MG63 (cell line): ENCODE data around the gene APBA2. TPM values are rescaled to one million over a fixed set of nuclear protein-coding genes. Genes with fewer than 3 reads are reported as not detected.
A peak's percentile ranks its signal among the peaks of the same experiment; 100 is the strongest.
"Not testable (repeated sequence)": the region's sequence is repeated elsewhere in the genome, so short reads cannot be mapped to it uniquely, and the experiment has no call there.

Source experiments
- DNase-seq: peaks from one replicate; pipeline ENCODE4 v3.0.0-alpha.2; 2020
- H3K27me3 ChIP-seq: fragments of 250-450 bp; sonication (Bioruptor Pico); 2 replicates; pipeline ENCODE4 v1.5.1; 2020; ENCODE audit warnings: mild to moderate bottlenecking, moderate library complexity
- H3K36me3 ChIP-seq: fragments of 250-450 bp; sonication (Bioruptor Pico); 2 replicates; pipeline ENCODE4 v1.5.1; 2020; ENCODE audit warnings: mild to moderate bottlenecking, moderate library complexity
- H3K4me3 ChIP-seq: fragments of 250-450 bp; sonication (Bioruptor Pico); 2 replicates; pipeline ENCODE4 v1.5.1; 2020; ENCODE audit warnings: mild to moderate bottlenecking, moderate library complexity
- H3K9me3 ChIP-seq: fragments of 250-450 bp; sonication (Bioruptor Pico); 2 replicates; pipeline ENCODE4 v1.5.1; 2020; ENCODE audit warnings: mild to moderate bottlenecking, moderate library complexity
- total RNA-seq: library from RNA; depleted of rRNA; stranded (reverse); fragments of >200 nt; shearing (Covaris generic); gene quantifications from 2 replicates; pipeline ENCODE4 v1.2.3, GENCODE V29; 2014; ENCODE audit warnings: low replicate concordance

The APBA2 gene
- total RNA-seq, 1 experiment from 2014 or later = 28.0 TPM

DNA sequence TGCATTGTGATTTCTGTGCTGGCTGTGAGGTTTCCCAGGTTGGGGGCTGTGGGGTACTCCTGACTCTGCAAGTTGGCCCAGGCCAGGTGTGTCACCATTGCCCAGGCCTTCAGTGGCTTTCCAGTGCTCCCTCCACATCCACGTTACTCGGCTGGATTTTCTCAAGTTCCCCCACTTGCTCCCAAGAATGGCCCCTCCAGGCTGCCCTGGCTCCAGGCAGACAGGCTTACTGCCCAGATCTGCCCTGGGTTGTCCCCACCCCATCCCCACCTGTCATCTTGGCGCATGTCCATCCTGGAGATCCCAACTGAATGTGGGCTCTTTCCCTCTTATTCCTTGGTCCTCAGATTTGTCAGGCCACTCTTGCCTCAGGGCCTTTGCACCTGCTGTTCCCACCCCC lies 3.6 kb downstream of the APBA2 start:
- Histone ChIP-seq H3K36me3 (no peaks in the 10 kb centered on the region), H3K9me3 (no peaks in the 10 kb centered on the region), H3K27me3 (no peaks in the 10 kb centered on the region), H3K4me3 (no peak overlapping the region)
- DNase-seq = no peak

GRCh38 chr15:28889871-28890270 lies 4.1 kb downstream of the APBA2 start:
- H3K36me3 ChIP-seq, H3K4me3 ChIP-seq, DNase-seq, H3K27me3 ChIP-seq, H3K9me3 ChIP-seq: not testable (repeated sequence)

- not testable (repeated sequence) for H3K4me3 ChIP-seq, H3K9me3 ChIP-seq, H3K27me3 ChIP-seq, DNase-seq, H3K36me3 ChIP-seq
Observed at GRCh38 chr15:28890291-28890690, 4.5 kb downstream of the APBA2 start.

DNA sequence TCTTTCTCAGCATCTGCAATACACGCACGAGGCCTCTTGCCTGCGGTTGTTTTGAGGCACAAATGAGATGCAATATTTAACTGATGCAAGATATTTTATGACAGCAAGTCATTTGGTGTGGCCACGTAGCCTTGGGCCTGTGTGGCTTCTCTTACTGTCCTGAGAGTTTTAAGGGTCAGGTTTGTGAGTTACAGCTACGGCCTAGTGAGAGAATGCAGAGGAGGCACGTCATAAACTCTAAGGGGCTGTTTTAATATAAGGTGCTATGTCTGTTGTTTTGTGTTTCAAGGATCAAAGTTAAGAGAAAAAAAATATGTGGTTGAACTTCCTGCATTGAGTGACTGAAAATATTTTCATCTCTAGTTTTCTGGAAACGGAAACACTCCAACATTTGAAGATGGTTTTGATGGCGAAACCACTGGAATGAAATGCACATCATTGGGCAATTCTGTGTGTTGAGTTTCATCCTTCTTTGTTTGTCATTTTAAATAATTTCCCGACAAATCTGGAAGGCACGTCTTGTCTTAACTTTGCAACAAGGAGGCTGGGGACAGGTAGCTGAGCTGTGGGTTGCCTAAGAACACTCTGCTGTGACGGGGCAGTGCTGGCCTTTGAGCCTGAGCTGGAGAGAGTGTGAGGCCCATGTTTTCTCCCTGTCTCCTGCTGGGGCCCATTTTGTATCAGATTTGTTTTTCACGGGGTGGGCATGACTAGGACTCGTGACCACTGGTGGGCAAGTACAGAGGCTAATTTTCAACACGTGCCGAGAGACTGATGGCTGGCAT lies 5.1 kb downstream of the APBA2 start:
- Histone ChIP-seq H3K36me3 (no peaks in the 10 kb centered on the region), H3K27me3 (no peaks in the 10 kb centered on the region), H3K4me3 (no peak overlapping the region), H3K9me3 (no peaks in the 10 kb centered on the region)
- no peak for DNase-seq

- H3K9me3 ChIP-seq = no peaks in the 10 kb centered on the region
- no peaks in the 10 kb centered on the region for H3K27me3 ChIP-seq
- H3K36me3 ChIP-seq = peaks cover 2% of the 10 kb centered on the region; the same call in 1 of the 2 replicates
- DNase-seq = no peak
- H3K4me3 ChIP-seq = no peak overlapping the region
Observed at GRCh38 chr15:28891588-28891987, 5.8 kb downstream of the APBA2 start.

DNA sequence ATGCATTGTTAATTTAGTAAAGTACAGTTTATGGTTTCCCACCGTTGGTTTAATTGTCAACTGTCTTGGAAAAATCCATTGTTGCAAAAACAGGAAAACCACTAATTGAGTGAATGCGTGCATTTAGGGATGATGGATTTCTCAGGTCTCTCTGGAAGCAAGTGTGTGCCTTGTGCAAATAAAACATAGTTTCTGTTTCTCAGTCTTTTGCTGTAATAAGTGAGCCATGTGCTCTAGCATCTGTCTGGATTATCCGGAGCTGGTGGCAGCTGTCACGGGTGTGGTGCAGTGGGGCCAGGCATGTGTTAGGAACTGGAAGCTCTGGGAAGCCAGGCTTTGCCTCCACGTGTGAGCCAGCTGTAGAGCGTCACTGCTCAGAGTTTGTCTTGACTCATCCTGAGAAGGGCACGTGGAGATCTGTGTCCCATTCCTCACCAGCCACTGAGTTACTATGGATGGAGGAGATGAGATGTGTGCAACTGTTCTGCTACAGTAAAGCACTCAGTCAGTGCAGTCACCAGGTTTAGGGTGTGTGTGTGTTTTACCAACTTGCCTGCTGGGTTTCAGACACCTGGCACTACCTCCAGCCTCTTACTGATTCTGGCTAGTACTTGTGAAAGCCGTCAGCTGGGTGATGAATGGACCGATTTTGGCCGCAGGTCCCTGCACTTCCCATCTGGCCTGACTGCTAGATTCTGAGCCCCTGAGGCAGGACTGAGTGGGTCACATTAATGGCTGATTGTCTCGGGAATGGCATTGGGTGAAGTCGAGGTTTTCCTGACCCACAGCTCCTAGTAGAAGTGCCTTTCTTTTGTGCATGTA lies 7.2 kb downstream of the APBA2 start:
- Histone ChIP-seq H3K4me3 (no peak overlapping the region), H3K9me3 (no peaks in the 10 kb centered on the region), H3K27me3 (no peaks in the 10 kb centered on the region), H3K36me3 (peaks cover 2% of the 10 kb centered on the region; the same call in 1 of the 2 replicates)
- DNase-seq = no peak

DNA sequence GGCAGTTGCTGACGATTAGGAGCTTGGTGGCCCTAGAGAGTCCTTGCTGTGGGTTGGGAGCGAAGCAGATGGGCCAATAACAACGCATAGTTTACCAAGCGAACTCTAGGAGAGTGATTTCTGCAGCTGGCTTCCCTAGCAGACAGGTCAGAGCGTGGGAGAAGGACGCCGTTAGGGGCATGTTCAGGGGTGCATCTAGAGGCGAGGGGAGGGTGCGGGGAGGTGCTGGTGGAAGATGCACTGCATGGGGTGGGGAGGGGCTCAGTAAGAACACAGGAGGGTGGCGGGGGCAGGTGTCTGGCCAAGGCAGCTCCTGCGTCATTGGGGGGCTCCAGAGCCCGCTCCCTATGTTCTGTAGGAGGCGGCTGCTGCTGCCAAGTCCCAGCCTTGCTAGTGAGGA lies 8.9 kb downstream of the APBA2 start:
- no peak overlapping the region for H3K4me3 ChIP-seq
- DNase-seq = no peak
- H3K9me3 ChIP-seq = no peaks in the 10 kb centered on the region
- no peaks in the 10 kb centered on the region for H3K27me3 ChIP-seq
- peaks cover 2% of the 10 kb centered on the region; the same call in 1 of the 2 replicates for H3K36me3 ChIP-seq

DNA sequence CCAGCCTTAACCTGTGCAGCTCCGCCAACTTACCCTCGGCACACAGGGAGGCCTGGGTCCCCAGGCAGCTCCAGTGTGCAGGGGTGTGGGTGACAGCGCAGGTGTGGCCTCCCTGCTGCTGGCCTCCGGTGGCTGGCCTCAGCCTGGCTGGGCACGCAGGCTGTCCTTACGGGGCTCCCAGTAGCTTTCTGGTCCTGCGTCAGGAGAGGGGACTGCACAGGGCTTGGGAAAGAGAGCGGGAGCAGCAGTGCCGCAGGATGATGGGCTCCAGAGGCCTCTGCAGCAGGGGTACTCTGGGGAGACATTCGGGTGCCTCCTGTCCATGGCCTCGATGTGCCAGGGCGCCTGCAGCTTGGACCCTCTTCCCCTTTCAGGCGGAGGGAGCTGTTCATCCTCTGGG lies 9.4 kb downstream of the APBA2 start:
- DNase-seq = no peak
- Histone ChIP-seq H3K9me3 (no peaks in the 10 kb centered on the region), H3K4me3 (no peak overlapping the region), H3K27me3 (no peaks in the 10 kb centered on the region), H3K36me3 (peaks cover 2% of the 10 kb centered on the region; the same call in 1 of the 2 replicates)

DNA sequence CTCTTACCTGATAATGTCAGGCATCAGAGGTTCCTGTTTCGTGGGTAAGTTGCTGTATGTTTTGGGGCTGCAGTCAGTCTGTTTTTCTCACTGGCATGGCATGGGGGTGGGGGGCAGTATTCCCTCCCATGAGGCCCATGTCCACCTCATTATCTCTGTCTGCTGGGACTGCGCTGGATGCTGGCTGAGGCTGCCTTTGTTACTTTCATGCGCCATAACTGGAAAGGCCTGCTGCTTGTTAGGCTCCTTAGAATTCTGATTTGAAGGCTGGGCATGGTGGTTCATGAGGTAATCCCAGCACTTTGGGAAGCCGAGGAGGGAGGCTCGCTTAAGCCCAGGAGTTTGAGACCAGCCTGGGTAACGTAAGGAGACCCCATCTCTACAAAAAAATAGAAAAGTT lies 9.8 kb downstream of the APBA2 start:
- Histone ChIP-seq H3K36me3 (peaks cover 2% of the 10 kb centered on the region; the same call in 1 of the 2 replicates), H3K27me3 (no peaks in the 10 kb centered on the region)
- DNase-seq = no peak

DNA sequence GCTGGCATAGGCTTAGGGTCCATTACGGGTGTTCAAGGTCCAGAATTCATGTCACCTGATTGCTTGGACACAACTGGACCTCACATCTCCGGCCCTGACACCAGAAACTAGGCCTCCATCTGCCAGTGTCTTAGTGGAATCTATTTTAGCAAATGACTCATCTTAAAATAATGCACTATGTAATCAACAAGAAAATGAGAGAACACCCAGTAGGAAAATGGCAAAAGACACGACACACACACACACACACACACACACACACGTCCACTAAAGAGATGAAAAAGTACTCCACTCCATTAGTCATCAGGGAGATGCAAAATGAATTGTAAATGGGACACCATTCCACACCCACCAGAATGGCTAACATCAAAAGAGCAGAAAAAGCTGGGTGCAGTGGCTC lies 11.2 kb downstream of the APBA2 start:
- no peaks in the 10 kb centered on the region for H3K27me3 ChIP-seq
- DNase-seq = peak; percentile 54

More for the DNA sequence above, 9.8 kb downstream of the APBA2 start:
- Histone ChIP-seq H3K9me3 (no peaks in the 10 kb centered on the region), H3K4me3 (no peak overlapping the region)

DNA sequence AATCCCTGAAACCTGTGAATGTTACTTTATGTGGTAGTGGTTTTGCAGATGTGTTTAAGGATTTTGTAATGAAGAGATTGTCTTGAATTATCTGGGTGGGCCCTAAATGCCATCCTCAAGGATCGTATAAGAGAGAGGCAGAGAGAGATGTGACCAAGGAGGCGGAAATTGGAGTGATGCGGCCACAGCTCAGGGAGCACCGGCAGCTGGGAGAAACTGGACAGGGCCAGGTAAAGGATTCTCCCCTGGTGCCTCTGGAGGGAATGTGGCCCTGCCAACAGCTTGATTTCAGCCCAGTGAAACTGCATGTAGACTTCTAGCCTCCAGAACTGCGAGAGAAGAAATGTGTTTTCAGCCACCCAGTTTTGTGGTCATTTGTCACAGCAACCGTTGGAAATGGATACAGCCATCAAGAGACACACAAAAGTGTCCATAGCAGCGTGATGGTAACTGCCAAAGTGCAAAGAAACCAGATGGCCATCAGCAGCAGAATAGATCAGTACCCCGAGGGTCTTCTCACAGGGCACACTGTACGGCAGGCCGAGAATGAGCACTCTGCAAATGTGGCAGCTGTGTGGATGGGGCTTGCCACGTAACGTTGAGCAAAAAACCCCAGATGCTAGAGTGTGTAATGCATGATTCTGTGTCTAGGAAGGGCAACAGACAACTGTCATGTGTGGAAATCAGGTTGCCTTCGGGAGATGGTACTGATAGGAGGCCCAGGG lies 12.2 kb downstream of the APBA2 start:
- DNase-seq = no peak
- Histone ChIP-seq H3K36me3 (peaks cover 2% of the 10 kb centered on the region; the same call in 1 of the 2 replicates), H3K27me3 (no peaks in the 10 kb centered on the region), H3K4me3 (no peak overlapping the region), H3K9me3 (no peaks in the 10 kb centered on the region)

More for the DNA sequence above, 11.2 kb downstream of the APBA2 start:
- Histone ChIP-seq H3K4me3 (no peak overlapping the region), H3K9me3 (no peaks in the 10 kb centered on the region), H3K36me3 (peaks cover 2% of the 10 kb centered on the region; the same call in 1 of the 2 replicates)

GRCh38 chr15:28899061-28899738 lies 13.4 kb downstream of the APBA2 start:
- H3K36me3 ChIP-seq = peaks cover 2% of the 10 kb centered on the region; the same call in 1 of the 2 replicates
- no peak overlapping the region for H3K4me3 ChIP-seq
- H3K9me3 ChIP-seq = no peaks in the 10 kb centered on the region
- DNase-seq = no peak
- no peaks in the 10 kb centered on the region for H3K27me3 ChIP-seq

DNA sequence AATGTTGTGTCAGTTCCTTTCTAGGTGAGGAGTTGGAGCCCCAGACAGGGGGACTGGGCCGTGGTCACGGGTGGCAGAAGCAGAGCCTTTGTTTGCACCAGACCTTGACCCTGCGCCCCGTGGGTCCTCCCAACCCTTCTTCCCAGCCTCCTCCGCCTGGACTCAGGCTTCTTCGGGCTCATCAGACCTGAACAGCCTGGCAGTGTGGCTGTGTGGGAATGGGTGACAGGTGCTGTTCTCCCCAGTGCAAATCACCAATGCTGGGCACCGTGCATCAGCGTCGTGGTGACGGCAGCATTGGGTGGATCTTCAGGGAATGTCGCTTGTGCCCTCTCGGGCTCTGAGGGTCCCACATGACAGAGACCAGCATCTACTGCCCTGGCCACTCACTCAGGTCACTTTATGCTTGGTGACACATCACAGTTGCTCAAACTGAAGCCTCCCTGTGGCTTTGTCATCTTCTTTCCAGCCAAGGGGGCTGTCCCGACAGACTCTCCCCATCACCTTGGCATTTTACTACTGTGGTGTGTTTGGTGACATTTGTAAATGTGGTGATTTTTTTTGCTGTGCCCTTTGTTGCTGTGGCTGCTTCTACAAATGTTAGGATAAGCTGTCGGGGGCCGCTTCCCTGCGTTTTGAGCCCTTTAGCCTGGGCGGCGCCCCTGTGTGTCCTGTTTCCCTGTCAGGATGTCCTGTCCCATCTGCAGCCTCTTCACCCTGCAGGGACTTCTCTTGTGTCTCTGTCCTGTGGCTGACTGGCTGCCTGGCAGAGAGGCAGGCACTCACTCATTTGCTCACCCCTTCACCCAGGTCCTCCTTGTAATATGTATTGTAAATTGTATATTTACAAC lies 14.5 kb downstream of the APBA2 start:
- no peak overlapping the region for H3K4me3 ChIP-seq
- H3K36me3 ChIP-seq = peaks cover 2% of the 10 kb centered on the region; the same call in 1 of the 2 replicates
- H3K27me3 ChIP-seq = no peaks in the 10 kb centered on the region
- no peaks in the 10 kb centered on the region for H3K9me3 ChIP-seq
- DNase-seq = no peak

DNA sequence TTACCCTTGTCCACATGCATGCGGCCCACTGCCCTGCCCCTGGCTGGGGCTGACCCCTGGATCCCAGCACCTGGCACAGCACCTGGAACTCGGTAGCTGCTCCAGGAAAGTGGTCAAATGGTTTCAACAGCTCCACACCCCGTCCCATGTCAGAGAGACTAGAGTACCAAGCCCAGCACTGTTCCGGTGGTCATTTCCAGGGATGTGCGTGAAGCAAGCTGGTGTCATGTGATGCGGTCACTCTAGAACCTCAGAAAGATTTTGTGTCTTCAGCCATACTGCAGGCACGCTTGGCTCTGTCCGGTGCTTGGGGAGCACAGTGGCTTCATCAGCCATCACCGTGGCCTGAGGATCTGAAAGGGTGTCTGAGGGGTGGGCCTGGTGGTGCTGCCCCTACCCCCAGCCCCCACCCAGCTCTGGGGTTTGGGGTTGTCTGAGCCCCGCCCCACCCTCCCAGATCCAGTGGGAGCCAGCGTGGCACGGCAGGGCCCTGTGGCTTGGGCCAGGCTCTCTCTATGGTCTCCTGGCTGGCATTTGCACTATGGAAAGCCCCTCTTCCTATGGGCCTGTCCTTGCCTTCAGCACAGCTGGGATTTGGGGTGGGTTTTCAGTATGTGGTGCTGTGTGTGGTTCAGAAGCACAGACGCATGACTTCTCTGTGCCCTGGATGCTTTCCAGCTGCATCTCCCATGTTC lies 15.3 kb downstream of the APBA2 start:
- H3K9me3 ChIP-seq = no peaks in the 10 kb centered on the region
- H3K4me3 ChIP-seq = no peak overlapping the region
- H3K27me3 ChIP-seq = no peaks in the 10 kb centered on the region
- H3K36me3 ChIP-seq = peaks cover 2% of the 10 kb centered on the region; the same call in 1 of the 2 replicates
- DNase-seq = no peak

GRCh38 chr15:28901587-28901980 lies 15.8 kb downstream of the APBA2 start:
- H3K4me3 ChIP-seq = no peak overlapping the region
- no peaks in the 10 kb centered on the region for H3K9me3 ChIP-seq
- H3K36me3 ChIP-seq = no peaks in the 10 kb centered on the region; the same call in 1 of the 2 replicates
- DNase-seq = no peak
- no peaks in the 10 kb centered on the region for H3K27me3 ChIP-seq
